ENCODE measurements around the gene CATSPERE.
"Not testable (repeated sequence)": the region's sequence is repeated elsewhere in the genome, so short reads cannot be mapped to it uniquely, and the experiment has no call there.

Gene CATSPERE

DNA sequence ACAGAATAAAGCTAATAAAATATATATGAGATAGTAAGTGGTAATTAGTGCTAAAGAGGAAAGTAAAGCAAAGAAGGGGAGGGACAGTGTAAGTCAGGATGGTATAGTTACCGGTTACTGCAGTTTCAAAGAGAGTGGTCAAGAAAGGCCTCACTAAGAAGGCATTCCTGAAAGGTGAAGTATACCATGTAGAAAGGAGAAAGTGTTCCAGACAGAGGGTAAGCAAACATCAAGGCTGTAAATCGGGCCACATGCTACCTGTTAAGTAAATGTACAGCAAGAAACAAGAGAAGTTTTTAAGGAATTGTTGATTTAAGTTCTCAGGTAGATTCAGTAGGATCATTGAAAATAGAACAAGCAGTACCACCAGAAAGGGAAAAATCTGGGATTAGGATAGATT is 201.5 kb downstream of the CATSPERE start:
- H3K4me3 ChIP-seq (ENCODE audit: severe bottlenecking), result no peak overlapping the region
- TF ChIP-seq, protein P1, sequence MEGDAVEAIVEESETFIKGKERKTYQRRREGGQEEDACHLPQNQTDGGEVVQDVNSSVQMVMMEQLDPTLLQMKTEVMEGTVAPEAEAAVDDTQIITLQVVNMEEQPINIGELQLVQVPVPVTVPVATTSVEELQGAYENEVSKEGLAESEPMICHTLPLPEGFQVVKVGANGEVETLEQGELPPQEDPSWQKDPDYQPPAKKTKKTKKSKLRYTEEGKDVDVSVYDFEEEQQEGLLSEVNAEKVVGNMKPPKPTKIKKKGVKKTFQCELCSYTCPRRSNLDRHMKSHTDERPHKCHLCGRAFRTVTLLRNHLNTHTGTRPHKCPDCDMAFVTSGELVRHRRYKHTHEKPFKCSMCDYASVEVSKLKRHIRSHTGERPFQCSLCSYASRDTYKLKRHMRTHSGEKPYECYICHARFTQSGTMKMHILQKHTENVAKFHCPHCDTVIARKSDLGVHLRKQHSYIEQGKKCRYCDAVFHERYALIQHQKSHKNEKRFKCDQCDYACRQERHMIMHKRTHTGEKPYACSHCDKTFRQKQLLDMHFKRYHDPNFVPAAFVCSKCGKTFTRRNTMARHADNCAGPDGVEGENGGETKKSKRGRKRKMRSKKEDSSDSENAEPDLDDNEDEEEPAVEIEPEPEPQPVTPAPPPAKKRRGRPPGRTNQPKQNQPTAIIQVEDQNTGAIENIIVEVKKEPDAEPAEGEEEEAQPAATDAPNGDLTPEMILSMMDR (IDR thresholded peaks at IDR 0.05; ENCODE audit: poor library complexity, severe bottlenecking), result no peak

DNA sequence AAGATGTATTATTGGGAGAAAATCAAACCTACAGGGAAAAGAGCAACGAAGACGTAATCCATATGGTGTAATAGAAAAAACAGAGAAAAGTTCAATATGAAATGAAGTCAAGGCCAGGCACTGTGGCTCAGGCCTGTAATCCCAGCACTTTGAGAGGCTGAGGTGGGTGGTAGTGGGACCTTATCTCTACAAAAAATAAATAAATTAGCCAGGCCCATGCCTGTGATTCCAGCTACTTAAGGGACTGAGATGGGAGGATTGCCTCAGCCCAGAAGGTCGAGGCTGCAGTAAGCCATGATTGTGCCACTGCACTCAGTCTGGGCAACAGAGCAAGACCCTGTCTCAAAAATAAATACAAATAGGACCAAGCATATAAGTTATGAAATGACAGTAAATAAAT is 203.3 kb downstream of the CATSPERE start:
- no peak for DNase-seq (ENCODE audit: low spot score)
- Histone ChIP-seq H3K36me3 (ENCODE audit: low read depth) (peaks cover 9% of the 10 kb centered on the region), H3K27me3 (ENCODE audit: insufficient read depth, poor library complexity, severe bottlenecking) (no peaks in the 10 kb centered on the region), H3K4me1 (ENCODE audit: insufficient read depth, poor library complexity, severe bottlenecking) (no peaks in the 10 kb centered on the region), H3K27ac (ENCODE audit: poor library complexity, severe bottlenecking) (no peak overlapping the region), H3K9me3 (ENCODE audit: severe bottlenecking) (no peaks in the 10 kb centered on the region), H3K4me3 (ENCODE audit: severe bottlenecking) (no peak overlapping the region)
- TF ChIP-seq, protein P1 (IDR thresholded peaks at IDR 0.05; ENCODE audit: poor library complexity, severe bottlenecking), result no peak
- no peak for ATAC-seq (ENCODE audit: low read depth)

More for the DNA sequence above, 201.5 kb downstream of the CATSPERE start:
- Histone ChIP-seq H3K27ac (ENCODE audit: poor library complexity, severe bottlenecking) (no peak overlapping the region), H3K27me3 (ENCODE audit: insufficient read depth, poor library complexity, severe bottlenecking) (no peaks in the 10 kb centered on the region), H3K36me3 (ENCODE audit: low read depth) (peaks cover 9% of the 10 kb centered on the region), H3K9me3 (ENCODE audit: severe bottlenecking) (no peaks in the 10 kb centered on the region), H3K4me1 (ENCODE audit: insufficient read depth, poor library complexity, severe bottlenecking) (no peaks in the 10 kb centered on the region)
- ATAC-seq (ENCODE audit: low read depth), result no peak
- no peak for DNase-seq (ENCODE audit: low spot score)

DNA sequence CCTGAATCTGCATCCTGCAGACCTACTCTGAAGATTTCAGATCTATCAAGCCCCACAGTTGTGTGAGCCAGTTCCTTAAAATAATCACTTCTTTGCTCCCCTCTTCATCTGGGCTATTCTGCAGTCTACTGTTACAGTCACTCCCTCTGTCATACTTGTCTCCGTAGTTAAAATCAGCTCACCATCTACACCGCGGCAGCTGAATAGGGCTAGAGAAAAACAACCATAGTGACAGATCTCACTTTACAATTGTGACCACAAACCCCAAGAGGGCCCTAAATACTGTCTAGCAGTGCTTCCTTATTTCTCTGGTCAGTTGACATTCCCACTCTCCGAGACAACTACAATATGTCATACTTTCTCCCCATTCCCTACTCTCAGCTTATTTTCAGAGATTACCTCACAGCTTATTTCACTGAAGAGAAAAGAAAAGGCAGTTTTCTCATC is 204.7 kb downstream of the CATSPERE start:
- TF ChIP-seq, protein P1 (IDR thresholded peaks at IDR 0.05; ENCODE audit: poor library complexity, severe bottlenecking), result no peak
- no peaks in the 10 kb centered on the region for H3K27me3 ChIP-seq (ENCODE audit: insufficient read depth, poor library complexity, severe bottlenecking)
- H3K36me3 ChIP-seq (ENCODE audit: low read depth), result peaks cover 11% of the 10 kb centered on the region
- no peak overlapping the region for H3K27ac ChIP-seq (ENCODE audit: poor library complexity, severe bottlenecking)
- ATAC-seq (ENCODE audit: low read depth) (no peak), DNase-seq (ENCODE audit: low spot score) (no peak)
- H3K4me1 ChIP-seq (ENCODE audit: insufficient read depth, poor library complexity, severe bottlenecking), result no peaks in the 10 kb centered on the region
- H3K9me3 ChIP-seq (ENCODE audit: severe bottlenecking), result no peaks in the 10 kb centered on the region
- no peak overlapping the region for H3K4me3 ChIP-seq (ENCODE audit: severe bottlenecking)

DNA sequence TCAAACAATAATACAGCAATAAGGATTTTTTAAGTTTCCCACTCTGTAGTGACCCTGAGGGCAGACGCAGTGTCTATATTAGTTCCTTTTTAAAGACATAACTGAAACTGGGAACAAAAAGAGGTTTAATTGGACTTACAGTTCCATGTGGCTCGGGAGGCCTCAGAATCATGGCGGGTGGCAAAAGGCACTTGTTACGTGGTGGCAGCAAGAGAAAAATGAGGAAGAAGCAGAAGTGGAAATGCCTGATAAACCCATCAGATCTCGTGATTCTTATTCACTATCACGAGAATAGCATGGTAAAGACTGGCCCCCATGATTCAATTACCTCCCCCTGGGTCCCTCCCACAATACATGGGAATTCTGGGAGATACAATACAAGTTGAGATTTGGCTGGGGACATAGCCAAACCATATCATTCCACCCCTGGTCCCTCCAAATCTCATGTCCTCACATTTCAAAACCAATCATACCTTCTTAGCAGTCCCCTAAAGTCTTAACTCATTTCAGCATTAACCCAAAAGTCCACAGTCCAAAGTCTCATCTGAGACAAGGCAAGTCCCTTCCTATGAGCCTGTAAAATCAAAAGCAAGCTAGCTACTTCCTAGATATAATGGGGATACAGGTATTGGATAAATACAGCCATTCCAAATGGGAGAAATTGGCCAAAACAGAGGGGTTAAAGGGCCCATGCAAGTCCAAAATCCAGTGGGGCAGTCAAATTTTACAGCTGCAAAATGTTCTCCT is 205.8 kb downstream of the CATSPERE start:
- not testable (repeated sequence) for H3K4me3 ChIP-seq (ENCODE audit: severe bottlenecking); ATAC-seq (ENCODE audit: low read depth); H3K4me1 ChIP-seq (ENCODE audit: insufficient read depth, poor library complexity, severe bottlenecking); H3K36me3 ChIP-seq (ENCODE audit: low read depth); H3K27ac ChIP-seq (ENCODE audit: poor library complexity, severe bottlenecking); H3K27me3 ChIP-seq (ENCODE audit: insufficient read depth, poor library complexity, severe bottlenecking); DNase-seq (ENCODE audit: low spot score); H3K9me3 ChIP-seq (ENCODE audit: severe bottlenecking)

DNA sequence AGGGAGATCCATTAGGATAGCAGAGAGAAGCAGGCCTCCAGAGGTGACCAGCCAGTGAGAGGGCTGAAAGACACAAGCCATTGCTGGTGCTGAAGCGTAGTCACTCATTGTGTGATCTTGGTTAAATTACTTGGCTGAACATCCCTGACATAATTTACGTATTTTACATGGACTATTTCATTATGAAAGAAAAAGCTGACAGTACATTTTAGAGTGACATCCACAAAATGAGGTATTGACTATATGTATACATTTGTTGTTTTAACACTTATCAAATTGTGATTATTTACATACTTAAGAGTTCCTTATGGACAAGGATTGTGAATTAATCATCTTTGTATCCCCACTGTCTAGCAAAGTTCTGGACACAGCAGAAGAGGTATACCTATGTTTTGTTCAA is 206.7 kb downstream of the CATSPERE start:
- TF ChIP-seq, protein P1 (IDR thresholded peaks at IDR 0.05; ENCODE audit: poor library complexity, severe bottlenecking), result no peak
- Histone ChIP-seq H3K27me3 (ENCODE audit: insufficient read depth, poor library complexity, severe bottlenecking) (no peaks in the 10 kb centered on the region), H3K27ac (ENCODE audit: poor library complexity, severe bottlenecking) (no peak overlapping the region), H3K9me3 (ENCODE audit: severe bottlenecking) (no peaks in the 10 kb centered on the region), H3K4me1 (ENCODE audit: insufficient read depth, poor library complexity, severe bottlenecking) (no peaks in the 10 kb centered on the region), H3K36me3 (ENCODE audit: low read depth) (peaks cover 11% of the 10 kb centered on the region; the same call in 1 of the 2 replicates), H3K4me3 (ENCODE audit: severe bottlenecking) (no peak overlapping the region)
- ATAC-seq (ENCODE audit: low read depth) (no peak), DNase-seq (ENCODE audit: low spot score) (no peak)

Measured in RWPE2 (cell line).